GM19395 (cell line): ENCODE data around the gene GUCY1B1.
A peak's percentile ranks its signal among the peaks of the same experiment; 100 is the strongest.

Source experiments
- ATAC-seq: cut with Tn5 transposase; IDR thresholded peaks from one replicate; pipeline ENCODE4 v1.9.1; 2021; ENCODE audit warnings: mild to moderate bottlenecking, moderate library complexity; ENCODE audit not compliant: unreplicated experiment

Gene GUCY1B1

DNA sequence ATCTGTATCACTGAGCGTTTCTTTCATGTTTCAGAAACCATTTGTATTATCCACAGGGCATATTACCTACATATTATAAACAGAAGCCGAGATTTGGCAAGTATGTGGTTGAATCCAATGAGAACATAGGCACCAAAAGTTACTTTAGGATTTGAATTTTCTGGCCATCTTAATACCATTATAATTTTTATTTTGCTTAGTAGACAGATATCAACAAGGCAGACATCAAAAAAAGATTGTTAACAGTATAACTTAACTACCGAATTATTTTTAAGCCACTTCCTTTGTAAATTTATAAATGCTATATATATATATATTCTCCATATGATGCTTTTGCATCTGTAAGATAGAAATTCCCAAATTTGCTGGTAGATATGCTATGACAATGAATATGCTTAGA is 2.2 kb downstream of the GUCY1B1 start:
- no peak for ATAC-seq

DNA sequence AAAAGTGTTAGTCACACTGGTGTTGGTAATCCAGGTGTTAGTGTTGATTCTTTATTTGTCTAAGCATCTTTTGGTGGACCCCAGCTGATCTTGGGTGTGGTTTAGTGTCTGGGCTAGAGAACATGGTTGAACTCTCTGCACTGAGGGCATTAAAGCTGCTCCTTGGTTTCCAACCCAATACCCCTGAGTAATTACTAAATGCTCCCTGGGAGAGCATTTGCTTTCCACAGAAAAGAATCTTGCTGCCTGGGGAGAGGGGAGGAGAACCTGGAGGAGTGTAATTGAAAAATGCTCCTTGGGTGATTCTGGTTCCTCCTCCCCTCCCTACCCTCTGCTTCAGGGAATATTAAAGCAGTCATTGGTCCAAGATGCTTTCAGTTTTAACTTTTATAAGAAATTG is 3.1 kb downstream of the GUCY1B1 start:
- ATAC-seq, result no peak

DNA sequence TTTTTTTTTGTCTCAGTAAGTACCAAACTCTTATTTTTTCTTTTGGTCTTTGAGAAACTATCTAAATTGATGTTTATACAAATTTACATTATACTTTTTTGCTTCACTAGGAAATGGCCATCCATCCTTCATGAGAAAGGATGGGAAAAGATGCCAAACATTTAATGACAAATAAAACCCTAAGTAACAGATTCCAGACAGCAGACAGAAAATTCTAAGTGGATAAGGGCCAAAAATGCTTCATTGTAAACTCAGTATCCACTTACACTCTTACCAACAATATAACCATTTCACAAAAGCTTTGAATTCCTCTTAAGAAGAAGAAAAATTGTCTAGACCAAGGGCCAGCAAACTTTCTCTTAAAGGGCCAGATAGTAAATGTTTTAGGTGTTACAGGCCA is 3.5 kb downstream of the GUCY1B1 start:
- ATAC-seq, result no peak

DNA sequence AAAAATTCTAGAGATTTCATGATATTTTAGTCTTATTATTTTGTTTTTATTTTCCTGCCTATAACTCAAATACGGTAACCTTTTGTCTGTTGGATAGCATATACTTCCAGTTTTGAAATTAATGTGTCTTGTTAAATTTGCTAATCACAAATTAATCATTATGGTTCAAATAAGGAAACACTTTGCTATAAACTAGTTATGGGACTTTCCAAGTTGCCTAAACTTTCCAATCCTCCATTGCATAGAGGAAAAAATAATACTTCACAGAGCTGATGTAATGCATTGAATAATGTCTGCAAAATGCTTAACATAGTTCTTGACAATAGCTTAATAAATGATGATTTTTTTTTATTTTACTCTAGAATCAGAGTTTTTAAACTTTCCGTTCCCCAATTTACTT is 4.7 kb downstream of the GUCY1B1 start:
- no peak for ATAC-seq

DNA sequence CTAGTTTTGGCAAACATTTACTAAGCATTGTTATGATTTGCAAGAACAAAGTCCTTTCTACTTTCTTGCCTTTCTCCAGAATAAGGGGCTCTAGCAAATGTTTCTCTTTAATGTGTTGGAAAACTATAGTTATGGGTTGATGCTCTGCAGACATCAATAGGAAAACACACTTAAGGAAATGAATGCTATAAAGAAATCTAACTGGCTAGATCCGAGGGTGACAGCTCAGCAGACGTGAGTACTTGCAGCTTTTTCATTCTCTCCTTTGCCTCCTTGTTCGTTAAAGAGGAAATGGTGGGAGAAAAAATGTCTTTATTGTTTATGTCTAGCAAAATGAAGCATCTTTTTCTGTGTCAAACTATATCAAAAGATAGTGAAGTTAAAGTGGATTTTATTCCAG is 6.3 kb downstream of the GUCY1B1 start:
- no peak for ATAC-seq

DNA sequence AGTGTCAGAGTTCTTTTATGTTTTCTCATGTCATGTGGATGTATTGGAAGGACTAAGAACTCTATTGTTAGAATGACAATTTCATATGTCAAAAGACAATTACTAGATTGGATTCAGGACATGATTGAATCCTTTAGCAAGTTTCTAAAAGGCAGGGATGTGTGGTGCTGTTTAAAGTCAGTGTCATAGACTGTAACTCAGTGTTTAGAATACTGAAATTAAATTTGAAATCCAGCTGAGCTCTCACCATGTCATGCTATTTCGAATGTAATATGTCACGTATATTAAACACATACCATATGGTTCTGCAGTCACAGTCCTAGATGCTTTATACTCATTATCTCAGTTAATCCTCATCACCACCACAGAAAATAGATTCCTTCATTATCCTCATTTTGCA is 7.8 kb downstream of the GUCY1B1 start:
- no peak for ATAC-seq

DNA sequence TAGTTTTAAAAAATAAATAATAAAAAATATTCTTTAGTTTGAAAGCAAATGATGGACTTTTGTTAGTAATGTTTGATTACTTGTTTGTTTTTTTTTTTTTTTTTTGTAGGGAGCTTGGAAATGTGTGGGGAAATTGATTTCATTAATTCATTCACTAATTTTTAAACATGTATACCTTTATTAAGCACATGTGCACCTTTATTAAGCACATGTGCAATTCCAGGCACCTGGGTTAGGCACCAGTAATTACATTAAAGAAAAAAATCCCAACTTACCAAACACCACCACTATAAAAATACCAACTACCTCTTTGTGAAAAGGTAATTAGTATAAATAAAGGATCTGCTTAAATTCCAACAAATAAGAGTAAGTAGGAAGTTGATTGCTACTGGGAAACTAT is 9.5 kb downstream of the GUCY1B1 start:
- ATAC-seq, result no peak

DNA sequence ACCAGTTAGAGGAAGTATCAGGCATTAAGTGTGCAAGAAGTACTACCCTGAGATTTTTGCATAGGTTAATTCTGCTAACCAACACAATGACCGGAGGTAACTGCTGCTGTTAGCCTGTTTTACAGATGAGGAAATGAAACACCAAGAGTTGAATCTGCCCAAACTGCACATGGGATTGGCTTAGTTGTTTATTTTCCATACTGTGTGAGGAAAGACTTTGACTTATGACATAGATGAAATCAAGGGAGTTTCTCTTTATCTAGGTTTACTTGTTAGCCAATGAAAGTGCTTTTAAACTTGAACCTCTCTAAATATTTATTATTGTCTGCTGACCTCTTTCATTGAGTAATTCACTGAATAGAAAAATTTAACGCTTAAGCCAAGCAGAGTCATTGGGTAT is 10.3 kb downstream of the GUCY1B1 start:
- peak; percentile 75 for ATAC-seq

DNA sequence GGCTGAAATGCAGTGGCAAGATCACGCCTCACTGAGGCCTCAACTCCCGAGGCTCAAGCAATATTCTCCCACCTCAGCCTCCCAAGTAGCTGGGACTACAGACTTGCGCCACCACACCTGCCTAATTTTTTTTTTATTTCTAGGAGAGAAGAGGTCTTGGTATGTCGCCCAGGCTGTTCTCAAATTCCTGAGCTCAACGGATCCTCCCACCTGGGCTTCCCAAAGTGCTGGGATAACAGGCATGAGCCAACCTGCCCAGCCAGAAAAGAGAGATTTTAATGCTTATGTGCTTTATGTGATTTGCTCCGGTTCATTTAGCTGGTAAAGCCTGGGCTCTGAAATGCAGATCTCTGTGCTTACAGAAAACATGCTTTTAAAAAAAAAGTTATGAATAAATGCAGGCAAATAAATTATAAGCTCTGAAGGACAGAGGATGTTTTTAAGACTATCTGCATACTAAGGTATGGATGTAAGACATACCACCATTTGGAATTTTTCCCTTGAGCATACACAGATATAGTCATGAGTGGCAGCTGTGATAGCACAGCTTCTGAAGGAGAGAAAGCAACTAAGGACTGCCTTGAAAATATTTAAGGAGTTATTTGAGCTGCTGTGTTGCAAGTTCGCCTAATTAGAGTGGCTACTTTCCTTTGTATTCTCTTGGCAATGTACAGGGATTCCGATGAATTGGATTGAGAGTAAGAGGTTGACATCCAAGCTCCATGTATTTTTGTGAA is 13.8 kb downstream of the GUCY1B1 start:
- ATAC-seq, result no peak

DNA sequence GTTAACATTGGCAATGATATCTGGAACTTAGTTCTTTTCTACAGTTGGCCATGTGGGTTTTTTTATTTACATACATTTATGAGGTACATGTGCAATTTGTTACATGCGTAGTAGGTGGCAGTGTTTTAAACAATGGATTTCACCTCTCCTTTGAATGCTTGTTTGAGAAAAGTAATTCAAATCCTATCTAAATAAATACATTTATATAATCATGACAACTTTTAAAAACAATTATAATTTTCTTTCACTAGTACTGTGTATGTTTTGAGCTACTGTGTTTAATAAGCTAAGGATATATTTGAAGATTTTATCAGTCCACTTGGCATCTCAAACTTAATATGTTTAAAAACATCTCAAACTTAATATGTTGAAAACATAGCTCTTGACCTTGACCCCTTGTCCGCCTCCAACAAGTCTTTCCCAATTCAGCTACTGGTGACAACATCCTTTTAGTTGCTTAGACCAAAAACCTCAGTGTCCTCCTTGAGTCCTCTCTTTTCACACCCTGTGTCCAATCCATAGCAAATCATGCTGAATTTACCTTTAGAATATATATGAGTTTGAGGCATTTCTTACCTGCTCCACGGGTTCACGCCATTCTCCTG is 14.5 kb downstream of the GUCY1B1 start:
- no peak for ATAC-seq

DNA sequence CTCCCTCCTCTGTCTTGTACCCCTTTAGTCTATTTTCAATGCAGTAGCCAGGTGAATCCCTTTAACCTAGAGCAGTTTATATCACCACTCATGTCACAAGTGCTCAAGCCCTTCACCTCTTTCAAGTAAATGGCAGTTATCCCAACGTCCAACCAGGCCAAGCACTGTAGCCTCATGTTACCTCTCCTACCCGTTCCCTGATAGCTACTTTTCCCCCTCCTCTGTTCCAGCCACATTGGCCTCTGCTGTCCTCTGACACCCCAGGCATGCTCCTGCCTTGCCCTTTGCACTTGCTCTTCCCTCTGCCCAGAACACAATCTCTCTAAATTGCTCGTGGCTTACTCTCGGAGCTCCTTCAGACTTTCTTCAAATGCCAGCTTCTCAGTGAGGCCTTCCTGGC is 15.2 kb downstream of the GUCY1B1 start:
- no peak for ATAC-seq

DNA sequence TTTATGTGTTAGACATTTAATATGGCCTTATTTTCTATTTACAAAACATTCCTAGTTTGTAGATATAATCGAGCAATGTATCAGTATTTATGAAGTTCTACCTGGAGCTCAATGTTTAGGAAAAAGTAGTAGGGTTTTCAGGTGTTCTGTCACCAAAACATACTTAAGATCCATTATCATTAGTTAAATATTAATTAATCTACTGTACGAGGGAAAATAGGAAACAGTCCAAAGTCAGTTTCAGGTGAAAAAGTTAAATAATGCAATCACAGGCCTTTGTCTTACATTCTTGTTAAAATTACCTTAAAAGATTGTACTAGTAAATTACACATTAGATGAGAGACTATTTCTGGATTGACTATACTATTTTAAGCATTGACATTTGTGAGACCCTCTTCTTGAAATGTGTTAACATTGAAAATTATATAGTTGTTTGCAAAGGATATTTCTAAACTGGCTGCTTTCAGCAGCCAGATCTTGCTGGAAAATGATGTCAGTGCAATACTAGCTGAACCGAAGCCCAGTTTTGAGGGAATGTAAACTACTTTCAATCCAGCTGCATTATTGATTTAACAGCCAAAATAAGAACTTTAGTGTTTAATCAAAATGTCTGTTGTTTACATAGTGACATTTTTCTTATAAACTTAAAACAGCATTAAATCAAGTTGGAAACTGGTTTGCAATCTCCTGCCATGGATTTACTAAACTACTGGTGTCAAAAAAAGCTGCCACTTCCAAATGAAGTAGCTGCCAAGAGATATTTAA is 19.3 kb downstream of the GUCY1B1 start:
- ATAC-seq, result no peak

DNA sequence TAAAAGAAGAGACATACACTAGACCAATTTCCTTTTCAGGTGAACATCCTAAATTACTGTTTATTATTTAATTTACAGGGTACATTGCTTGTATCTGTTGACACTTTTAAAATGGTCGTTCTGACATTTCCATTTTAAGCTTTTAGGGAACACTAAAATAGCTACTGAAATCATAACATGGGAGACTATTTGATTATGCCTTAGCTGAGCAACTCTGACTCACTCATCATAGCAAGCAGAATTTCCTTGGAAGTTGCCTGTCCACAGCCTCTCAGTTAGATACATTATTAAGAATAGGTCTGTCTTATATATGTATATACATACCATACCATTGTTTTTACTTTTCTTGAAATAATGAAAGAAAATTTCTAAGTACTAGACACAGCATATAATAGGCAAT is 22.0 kb downstream of the GUCY1B1 start:
- ATAC-seq, result no peak

DNA sequence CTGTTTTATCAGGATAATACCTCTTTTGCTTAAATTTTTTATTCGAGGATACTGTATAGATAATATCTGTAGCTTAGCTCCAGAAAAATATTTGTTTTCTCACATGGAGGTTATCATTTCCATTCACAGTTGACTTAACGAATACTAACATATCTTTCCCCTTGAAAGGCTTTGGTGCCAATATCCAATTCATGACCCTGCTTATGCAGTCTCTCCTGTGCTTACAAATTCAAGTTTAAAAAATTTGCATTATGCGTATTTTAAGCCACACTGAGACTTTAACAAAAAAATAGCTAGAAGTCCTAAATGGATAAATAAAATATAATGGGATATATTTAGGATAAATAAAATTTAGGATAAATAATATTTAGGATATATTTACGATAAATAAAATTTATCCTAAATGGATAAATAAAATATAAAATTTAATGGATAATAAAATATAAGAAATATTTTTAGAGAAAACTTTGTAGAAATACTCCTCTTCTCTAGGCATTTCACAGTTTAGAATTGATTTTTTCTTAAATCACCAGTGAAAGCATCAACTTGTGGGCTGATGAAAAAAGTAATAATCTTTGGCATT is 22.5 kb downstream of the GUCY1B1 start:
- ATAC-seq, result no peak

DNA sequence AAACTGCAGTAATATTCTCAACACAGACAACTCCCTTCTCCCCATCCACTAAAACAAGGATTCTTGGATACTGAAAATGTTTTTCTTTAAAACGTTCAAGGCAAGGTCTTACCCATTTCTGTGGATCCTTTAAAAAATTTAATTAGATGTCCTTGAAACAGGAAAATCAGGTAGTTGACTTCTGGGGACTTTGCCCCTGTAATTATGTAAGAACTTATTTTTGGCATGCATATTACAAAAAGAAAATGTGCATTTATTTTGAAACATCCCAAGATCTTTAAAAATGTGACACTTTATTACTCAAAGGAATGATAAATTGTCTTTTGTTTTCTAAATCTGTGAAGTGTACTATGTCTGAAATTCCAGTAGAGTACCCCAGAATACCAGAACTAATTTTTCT is 25.8 kb downstream of the GUCY1B1 start:
- no peak for ATAC-seq

DNA sequence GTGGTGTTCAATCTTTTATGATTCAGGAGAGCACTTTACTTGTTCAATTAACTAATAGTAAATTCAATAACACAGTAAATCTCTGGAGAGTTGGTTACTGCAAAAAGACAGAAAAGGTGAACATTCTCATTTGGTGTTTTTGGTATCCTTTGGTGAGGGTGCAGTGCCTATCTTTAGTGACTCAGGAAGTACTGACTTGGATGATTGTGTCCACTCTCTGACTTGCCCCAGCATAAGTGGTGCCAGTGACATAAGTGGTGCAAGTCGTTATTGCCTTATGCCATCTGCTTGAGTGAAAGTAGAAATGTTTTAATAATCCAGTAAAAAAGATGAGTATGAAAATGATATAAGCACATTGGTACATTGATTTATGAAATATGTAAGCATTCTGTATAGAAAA is 27.0 kb downstream of the GUCY1B1 start:
- ATAC-seq, result no peak

DNA sequence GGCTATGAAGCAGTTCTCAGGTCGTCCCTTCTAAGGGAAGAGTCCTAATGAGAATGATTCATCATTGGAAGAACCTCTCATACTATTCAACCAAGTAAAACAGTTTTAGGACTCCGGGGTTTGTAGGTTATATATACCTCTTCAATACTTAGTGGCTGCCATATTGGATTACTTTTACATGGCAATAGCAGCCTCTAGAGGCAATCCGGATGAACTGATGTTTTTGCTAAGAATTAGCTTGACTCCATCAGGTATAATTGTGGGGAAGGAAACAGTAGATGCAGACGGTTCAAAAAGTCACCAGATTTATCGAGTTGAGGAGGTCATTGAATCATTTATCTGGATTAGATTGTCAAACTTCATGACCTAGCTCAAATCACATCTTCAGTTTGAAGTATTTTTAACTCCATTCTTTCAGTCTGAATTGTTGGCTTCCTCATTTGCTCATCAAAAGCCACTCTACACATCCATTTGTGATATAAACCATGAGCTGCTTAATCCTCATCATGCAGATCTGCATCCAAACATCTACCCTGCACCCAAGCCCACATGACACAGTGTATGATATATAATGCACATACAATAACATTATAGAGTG is 28.4 kb downstream of the GUCY1B1 start:
- peak; percentile 98 for ATAC-seq

DNA sequence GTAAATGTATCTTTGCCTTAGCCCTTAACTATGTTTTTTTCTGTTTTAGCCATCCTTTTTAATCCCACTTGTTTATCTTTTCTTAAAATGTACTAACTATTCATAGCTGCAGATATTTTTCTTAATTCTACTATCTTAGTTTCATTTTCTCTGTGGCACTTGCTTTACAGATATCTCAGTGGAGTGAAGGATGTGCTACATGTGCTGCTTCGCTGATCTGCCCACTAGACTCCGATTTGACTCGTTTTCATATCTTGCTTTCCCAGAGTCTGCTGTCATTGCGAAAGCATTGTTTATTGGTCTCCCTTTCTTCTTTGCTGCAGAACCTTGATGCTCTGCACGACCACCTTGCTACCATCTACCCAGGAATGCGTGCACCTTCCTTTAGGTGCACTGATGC is 30.6 kb downstream of the GUCY1B1 start:
- no peak for ATAC-seq

DNA sequence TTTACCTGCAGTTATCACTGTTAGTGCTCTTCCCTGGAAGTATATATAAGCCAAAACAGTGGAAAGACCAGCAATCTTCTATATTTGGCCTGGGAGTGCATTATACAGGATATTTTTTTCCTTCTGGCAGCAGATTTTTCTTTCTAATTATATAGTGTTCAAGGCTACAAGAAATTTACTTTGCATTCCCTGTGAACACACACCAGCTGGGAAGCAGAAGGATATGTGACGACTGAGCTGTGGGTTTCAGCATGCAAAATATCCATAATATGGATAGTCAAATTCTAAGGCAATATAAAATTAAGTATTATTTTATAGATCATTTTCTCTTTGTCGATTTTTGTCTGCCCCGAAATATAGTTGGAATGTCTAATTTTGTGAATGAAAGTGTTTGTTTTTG is 31.2 kb downstream of the GUCY1B1 start:
- ATAC-seq, result no peak

DNA sequence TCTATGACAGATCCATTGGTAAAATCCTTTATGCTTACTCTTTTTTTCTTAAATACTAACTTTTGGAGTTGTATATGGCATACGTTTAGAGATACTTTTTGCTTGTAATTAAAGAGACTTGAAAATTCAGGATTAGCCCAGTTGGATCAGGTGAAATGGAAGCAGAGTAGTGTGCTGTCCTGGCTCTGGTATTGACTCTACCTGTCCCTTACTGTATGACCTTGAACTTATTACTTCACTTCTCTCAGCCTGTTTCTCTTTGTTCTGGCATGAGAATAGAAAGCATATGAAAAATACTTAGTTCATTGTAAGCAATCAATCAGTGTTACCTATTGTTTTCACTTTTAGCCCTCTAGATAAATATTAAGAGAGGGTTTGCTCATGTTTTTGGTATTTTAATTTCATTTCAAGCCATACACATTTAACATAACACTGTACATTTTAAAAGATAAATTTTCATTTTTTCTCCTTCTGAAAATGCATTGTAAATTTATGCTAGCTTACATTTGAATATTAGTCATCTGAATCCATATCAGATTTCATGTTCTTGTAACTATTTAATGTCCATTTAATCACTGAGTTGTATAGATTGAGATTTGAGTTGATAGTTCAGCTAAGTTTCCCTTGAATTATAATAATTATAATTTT is 35.9 kb downstream of the GUCY1B1 start:
- ATAC-seq, result no peak

DNA sequence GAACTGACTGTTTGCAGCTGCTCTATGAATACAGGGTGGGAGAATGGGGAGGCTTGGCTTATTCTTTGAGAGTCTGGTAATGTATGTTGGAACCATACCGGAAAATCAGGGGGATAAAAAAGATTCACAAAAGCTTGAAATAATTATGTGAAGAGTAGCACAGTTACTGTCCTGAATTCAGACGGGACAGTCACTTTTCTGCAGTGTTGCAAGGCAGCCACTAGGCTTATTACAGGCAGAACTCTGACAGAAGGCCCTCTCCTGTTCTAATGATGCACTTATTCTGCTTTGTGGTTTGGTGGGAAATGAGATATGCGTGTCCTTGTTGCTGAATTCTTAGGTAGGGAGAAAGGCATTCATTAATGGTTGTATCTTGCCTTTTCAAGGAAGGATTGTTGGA is 37.2 kb downstream of the GUCY1B1 start:
- ATAC-seq, result peak; percentile 94
